WTC11 (cell line): ENCODE measurements around the gene DDX46. TPM values are rescaled to one million over a fixed set of nuclear protein-coding genes. Genes with fewer than 3 reads are reported as not detected.

Source experiments
- ATAC-seq: fragments of 200-7000 bp; cut with Tn5 transposase; 2 replicates; pipeline ENCODE4 v1.10.0; 2021; ENCODE audit warnings: mild to moderate bottlenecking, moderate library complexity
- CTCF ChIA-PET: fragments of 300-600 bp; sonication (Branson Sonifier 250); formaldehyde crosslinking; loops from one replicate; lab custom pipeline; 2021; ENCODE audit warnings: antibody characterized with exemption; lab: Charles Lee
- POLR2A ChIA-PET: fragments of 350-600 bp; sonication (Branson Sonifier 250); formaldehyde crosslinking; loops from one replicate; lab custom pipeline; 2021; ENCODE audit warnings: antibody characterized with exemption; lab: Charles Lee
- DNase-seq: peaks from one replicate; pipeline ENCODE4 v3.0.0; 2021; ENCODE audit warnings: low spot score
- H3K27ac Mint-ChIP-seq: 2 replicates; pipeline ENCODE4 v1.8.0; 2021; ENCODE audit warnings: mixed read lengths
- H3K27me3 Mint-ChIP-seq: 2 replicates; pipeline ENCODE4 v1.8.0; 2021; ENCODE audit warnings: low read depth, mild to moderate bottlenecking, moderate library complexity, mixed read lengths
- H3K36me3 Mint-ChIP-seq: 2 replicates; pipeline ENCODE4 v1.8.0; 2021; ENCODE audit warnings: mixed read lengths
- H3K4me1 Mint-ChIP-seq: 2 replicates; pipeline ENCODE4 v1.8.0; 2022; ENCODE audit warnings: mixed read lengths
- H3K4me3 Mint-ChIP-seq: 2 replicates; pipeline ENCODE4 v1.8.0; 2021; ENCODE audit warnings: mild to moderate bottlenecking, moderate library complexity, mixed read lengths
- H3K9me3 Mint-ChIP-seq: 2 replicates; pipeline ENCODE4 v1.8.0; 2021; ENCODE audit warnings: mixed read lengths
- CBFB ChIP-seq: sonication (generic); formaldehyde crosslinking; IDR thresholded peaks from 2 replicates; pipeline ENCODE4 v1.8.1; 2022; ENCODE audit warnings: mild to moderate bottlenecking, low read depth, missing genetic modification reagents
- CREM ChIP-seq: sonication (generic); formaldehyde crosslinking; IDR thresholded peaks from 2 replicates; pipeline ENCODE4 v1.8.1; 2022; ENCODE audit warnings: mild to moderate bottlenecking, missing genetic modification reagents, moderate library complexity
- FOXP1 ChIP-seq: sonication (generic); formaldehyde crosslinking; IDR thresholded peaks from 2 replicates; pipeline ENCODE4 v1.8.0; 2022; ENCODE audit warnings: missing genetic modification reagents, mild to moderate bottlenecking, moderate library complexity, borderline replicate concordance
- GRHL2 ChIP-seq: fragments of 250-450 bp; sonication (Bioruptor Pico); IDR thresholded peaks from 2 replicates; pipeline ENCODE4 v1.8.0; 2022; ENCODE audit warnings: mild to moderate bottlenecking, moderate library complexity; ENCODE audit not compliant: insufficient replicate concordance, severe bottlenecking
- HMGA2 ChIP-seq: fragments of 250-450 bp; sonication (Bioruptor Pico); IDR thresholded peaks from 2 replicates; pipeline ENCODE4 v1.4.0; 2021; ENCODE audit warnings: mild to moderate bottlenecking, moderate library complexity
- JAZF1 ChIP-seq: fragments of 250-450 bp; sonication (Bioruptor Pico); IDR thresholded peaks from 2 replicates; pipeline ENCODE4 v1.9.0; 2021; ENCODE audit warnings: moderate library complexity, mild to moderate bottlenecking, inconsistent platforms
- JUN ChIP-seq: sonication (generic); formaldehyde crosslinking; IDR thresholded peaks from 2 replicates; pipeline ENCODE4 v1.8.0; 2023; ENCODE audit warnings: mild to moderate bottlenecking, missing genetic modification reagents
- KAT7 ChIP-seq: sonication (generic); formaldehyde crosslinking; IDR thresholded peaks from 2 replicates; pipeline ENCODE4 v1.8.1; 2023; ENCODE audit warnings: missing genetic modification reagents, mild to moderate bottlenecking, borderline replicate concordance
- MXD4 ChIP-seq: fragments of 250-450 bp; sonication (Bioruptor Pico); IDR thresholded peaks from 2 replicates; pipeline ENCODE4 v1.8.0; 2021; ENCODE audit warnings: mild to moderate bottlenecking, moderate library complexity, borderline replicate concordance
- MYBL2 ChIP-seq: sonication (generic); formaldehyde crosslinking; IDR thresholded peaks from 2 replicates; pipeline ENCODE4 v1.8.1; 2023; ENCODE audit warnings: mild to moderate bottlenecking, moderate library complexity, missing genetic modification reagents
- NR3C1 ChIP-seq: sonication (generic); formaldehyde crosslinking; conservative IDR thresholded peaks from 2 replicates; pipeline ENCODE4 v1.8.1; 2023; ENCODE audit warnings: low read depth, mild to moderate bottlenecking, missing genetic modification reagents
- RELA ChIP-seq: sonication (generic); formaldehyde crosslinking; IDR thresholded peaks from 2 replicates; pipeline ENCODE4 v1.8.1; 2022; ENCODE audit warnings: missing genetic modification reagents, mild to moderate bottlenecking, borderline replicate concordance
- RORB ChIP-seq: fragments of 250-450 bp; sonication (Bioruptor Pico); IDR thresholded peaks from 2 replicates; pipeline ENCODE4 v1.9.0; 2021; ENCODE audit warnings: mild to moderate bottlenecking
- SMAD4 ChIP-seq: sonication (generic); formaldehyde crosslinking; IDR thresholded peaks from 2 replicates; pipeline ENCODE4 v1.8.0; 2022; ENCODE audit warnings: mild to moderate bottlenecking, missing genetic modification reagents
- SOX15 ChIP-seq: fragments of 250-450 bp; sonication (Bioruptor Pico); IDR thresholded peaks from 2 replicates; pipeline ENCODE4 v1.9.0; 2021; ENCODE audit warnings: mild to moderate bottlenecking
- TEAD4 ChIP-seq: sonication (generic); formaldehyde crosslinking; IDR thresholded peaks from 2 replicates; pipeline ENCODE4 v1.8.0; 2022; ENCODE audit warnings: mild to moderate bottlenecking, missing genetic modification reagents
- ZBTB21 ChIP-seq: sonication (generic); formaldehyde crosslinking; IDR thresholded peaks from 2 replicates; pipeline ENCODE4 v1.8.1; 2023; ENCODE audit warnings: mild to moderate bottlenecking, missing genetic modification reagents, borderline replicate concordance
- ZNF121 ChIP-seq: sonication (generic); formaldehyde crosslinking; IDR thresholded peaks from 2 replicates; pipeline ENCODE4 v1.8.0; 2023; ENCODE audit warnings: missing genetic modification reagents
- ZNF138 ChIP-seq: sonication (generic); formaldehyde crosslinking; conservative IDR thresholded peaks from 2 replicates; pipeline ENCODE4 v1.8.1; 2022; ENCODE audit warnings: mild to moderate bottlenecking, moderate library complexity, missing genetic modification reagents
- ZNF219 ChIP-seq: sonication (generic); formaldehyde crosslinking; IDR thresholded peaks from 2 replicates; pipeline ENCODE4 v1.8.0; 2023; ENCODE audit warnings: missing genetic modification reagents, mild to moderate bottlenecking, borderline replicate concordance
- ZNF263 ChIP-seq: sonication (generic); formaldehyde crosslinking; IDR thresholded peaks from 2 replicates; pipeline ENCODE4 v1.8.1; 2022; ENCODE audit warnings: low read depth, mild to moderate bottlenecking, moderate library complexity, missing genetic modification reagents
- ZNF416 ChIP-seq: fragments of 250-450 bp; sonication (Bioruptor Pico); IDR thresholded peaks from 2 replicates; pipeline ENCODE4 v1.9.0; 2021; ENCODE audit warnings: mild to moderate bottlenecking, inconsistent platforms
- ZNF423 ChIP-seq: fragments of 250-450 bp; sonication (Bioruptor Pico); IDR thresholded peaks from 2 replicates; pipeline ENCODE4 v2.1.2; 2022; ENCODE audit warnings: mild to moderate bottlenecking, moderate library complexity
- total RNA-seq: library from RNA; stranded (reverse); gene quantifications from 3 replicates; pipeline ENCODE4 v1.2.3, GENCODE V29; 2021
- TF ChIP-seq, protein P1 (sequence below): sonication (generic); formaldehyde crosslinking; IDR thresholded peaks from 2 replicates; pipeline ENCODE4 v1.8.0; 2022; ENCODE audit warnings: mild to moderate bottlenecking, missing genetic modification reagents
- TF ChIP-seq, protein P2 (sequence below): fragments of 250-450 bp; sonication (Bioruptor Pico); IDR thresholded peaks from 2 replicates; pipeline ENCODE4 v1.9.0; 2021; ENCODE audit warnings: mild to moderate bottlenecking
- TF ChIP-seq, protein P3 (sequence below): sonication (generic); formaldehyde crosslinking; IDR thresholded peaks from 2 replicates; pipeline ENCODE4 v1.8.0; 2022; ENCODE audit warnings: mild to moderate bottlenecking, missing genetic modification reagents
- TF ChIP-seq, protein P4 (sequence below): sonication (generic); formaldehyde crosslinking; IDR thresholded peaks from 2 replicates; pipeline ENCODE4 v1.8.1; 2023; ENCODE audit warnings: mild to moderate bottlenecking, missing genetic modification reagents
- TF ChIP-seq, protein P5 (sequence below): fragments of 250-450 bp; sonication (Bioruptor Pico); IDR thresholded peaks from 2 replicates; pipeline ENCODE4 v1.9.0; 2021; ENCODE audit warnings: mild to moderate bottlenecking, borderline replicate concordance
- TF ChIP-seq, protein P6 (sequence below): sonication (generic); formaldehyde crosslinking; IDR thresholded peaks from 2 replicates; pipeline ENCODE4 v1.8.0; 2023; ENCODE audit warnings: missing genetic modification reagents

The DDX46 gene
- total RNA-seq, 1 experiment from 2014 or later = 123 TPM

DNA sequence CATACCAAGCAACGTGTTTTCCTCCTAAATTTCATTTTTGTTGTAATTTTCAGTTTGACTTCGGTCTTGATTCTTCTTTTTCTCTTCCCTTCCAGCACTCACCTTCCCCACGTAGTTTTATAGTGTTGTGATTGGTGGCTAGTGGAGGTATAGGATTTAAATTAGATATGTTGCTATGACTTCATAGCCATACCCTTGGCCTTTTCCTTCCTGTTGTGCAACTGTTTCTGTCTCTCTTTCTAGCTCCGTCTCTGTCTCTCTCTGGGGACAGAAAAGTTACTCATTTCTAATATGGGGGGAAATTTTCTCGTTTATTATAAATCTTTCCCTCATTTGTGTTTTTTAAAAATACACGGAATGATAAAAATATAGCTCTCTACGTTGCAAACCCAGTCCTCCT is 66.6 kb downstream of the DDX46 start:
- no peak for ATAC-seq
- CTCF ChIA-PET = interaction anchor here (1.4 kb wide), 1 partner anchor 79 kb away, joined by 3 read pairs; no protein-coding TSS in a partner anchor
- no peak overlapping the region for H3K27ac Mint-ChIP-seq

DNA sequence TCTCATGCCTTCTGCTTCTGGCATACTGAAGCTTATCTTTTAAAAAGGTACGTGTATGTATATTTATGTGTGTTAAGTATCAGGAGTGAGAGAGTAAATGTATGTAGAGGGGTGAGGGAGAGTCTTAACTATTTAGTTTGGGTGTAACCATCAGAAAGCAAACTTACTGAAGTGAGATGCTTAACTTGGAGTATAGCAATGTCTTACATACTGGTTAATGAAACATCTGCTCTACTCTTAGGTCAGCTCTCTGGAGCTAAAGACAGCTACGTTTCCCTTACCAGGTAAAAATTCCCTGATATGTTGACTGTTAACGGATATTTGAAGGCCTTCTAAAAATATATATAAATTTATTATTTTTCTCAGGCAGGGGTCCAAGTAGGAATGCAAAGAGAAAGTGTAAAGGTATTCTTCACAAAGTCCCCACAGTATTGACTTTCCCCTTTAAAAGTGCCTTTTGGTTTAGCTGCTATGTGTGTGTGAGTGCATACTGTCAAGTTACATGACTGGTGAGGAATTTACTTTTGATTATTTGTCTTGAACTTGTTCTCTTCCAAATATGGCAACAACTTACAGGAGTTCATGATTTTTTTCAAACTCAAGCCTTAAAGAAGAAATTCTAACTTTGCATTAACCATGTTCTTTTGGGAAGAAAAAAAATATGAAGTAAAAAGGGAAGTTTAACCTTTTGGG is 74.9 kb downstream of the DDX46 start:
- ATAC-seq (no peak), DNase-seq (no peak)
- Mint-ChIP-seq H3K4me1 (no peaks in the 10 kb centered on the region), H3K27me3 (no peaks in the 10 kb centered on the region), H3K4me3 (no peak overlapping the region), H3K36me3 (peaks cover 35% of the 10 kb centered on the region), H3K27ac (no peak overlapping the region), H3K9me3 (no peaks in the 10 kb centered on the region)
- TF ChIP-seq ZNF138 = no peak
- no peak for TF ChIP-seq RELA (CRISPR knock-in tag)
- TF ChIP-seq, protein P1, sequence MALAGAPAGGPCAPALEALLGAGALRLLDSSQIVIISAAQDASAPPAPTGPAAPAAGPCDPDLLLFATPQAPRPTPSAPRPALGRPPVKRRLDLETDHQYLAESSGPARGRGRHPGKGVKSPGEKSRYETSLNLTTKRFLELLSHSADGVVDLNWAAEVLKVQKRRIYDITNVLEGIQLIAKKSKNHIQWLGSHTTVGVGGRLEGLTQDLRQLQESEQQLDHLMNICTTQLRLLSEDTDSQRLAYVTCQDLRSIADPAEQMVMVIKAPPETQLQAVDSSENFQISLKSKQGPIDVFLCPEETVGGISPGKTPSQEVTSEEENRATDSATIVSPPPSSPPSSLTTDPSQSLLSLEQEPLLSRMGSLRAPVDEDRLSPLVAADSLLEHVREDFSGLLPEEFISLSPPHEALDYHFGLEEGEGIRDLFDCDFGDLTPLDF (CRISPR knock-in tag) = no peak
- TF ChIP-seq ZNF416 (CRISPR knock-in tag) = no peak
- TF ChIP-seq SMAD4 (CRISPR knock-in tag) = no peak
- TF ChIP-seq ZNF219 (CRISPR knock-in tag) = no peak
- TF ChIP-seq, protein P2, sequence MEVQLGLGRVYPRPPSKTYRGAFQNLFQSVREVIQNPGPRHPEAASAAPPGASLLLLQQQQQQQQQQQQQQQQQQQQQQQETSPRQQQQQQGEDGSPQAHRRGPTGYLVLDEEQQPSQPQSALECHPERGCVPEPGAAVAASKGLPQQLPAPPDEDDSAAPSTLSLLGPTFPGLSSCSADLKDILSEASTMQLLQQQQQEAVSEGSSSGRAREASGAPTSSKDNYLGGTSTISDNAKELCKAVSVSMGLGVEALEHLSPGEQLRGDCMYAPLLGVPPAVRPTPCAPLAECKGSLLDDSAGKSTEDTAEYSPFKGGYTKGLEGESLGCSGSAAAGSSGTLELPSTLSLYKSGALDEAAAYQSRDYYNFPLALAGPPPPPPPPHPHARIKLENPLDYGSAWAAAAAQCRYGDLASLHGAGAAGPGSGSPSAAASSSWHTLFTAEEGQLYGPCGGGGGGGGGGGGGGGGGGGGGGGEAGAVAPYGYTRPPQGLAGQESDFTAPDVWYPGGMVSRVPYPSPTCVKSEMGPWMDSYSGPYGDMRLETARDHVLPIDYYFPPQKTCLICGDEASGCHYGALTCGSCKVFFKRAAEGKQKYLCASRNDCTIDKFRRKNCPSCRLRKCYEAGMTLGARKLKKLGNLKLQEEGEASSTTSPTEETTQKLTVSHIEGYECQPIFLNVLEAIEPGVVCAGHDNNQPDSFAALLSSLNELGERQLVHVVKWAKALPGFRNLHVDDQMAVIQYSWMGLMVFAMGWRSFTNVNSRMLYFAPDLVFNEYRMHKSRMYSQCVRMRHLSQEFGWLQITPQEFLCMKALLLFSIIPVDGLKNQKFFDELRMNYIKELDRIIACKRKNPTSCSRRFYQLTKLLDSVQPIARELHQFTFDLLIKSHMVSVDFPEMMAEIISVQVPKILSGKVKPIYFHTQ (CRISPR knock-in tag) = no peak
- TF ChIP-seq RORB (CRISPR knock-in tag) = no peak
- no peak for TF ChIP-seq JUN
- TF ChIP-seq, protein P3, sequence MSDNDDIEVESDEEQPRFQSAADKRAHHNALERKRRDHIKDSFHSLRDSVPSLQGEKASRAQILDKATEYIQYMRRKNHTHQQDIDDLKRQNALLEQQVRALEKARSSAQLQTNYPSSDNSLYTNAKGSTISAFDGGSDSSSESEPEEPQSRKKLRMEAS (CRISPR knock-in tag) = no peak
- TF ChIP-seq KAT7 = no peak
- TF ChIP-seq, protein P4, sequence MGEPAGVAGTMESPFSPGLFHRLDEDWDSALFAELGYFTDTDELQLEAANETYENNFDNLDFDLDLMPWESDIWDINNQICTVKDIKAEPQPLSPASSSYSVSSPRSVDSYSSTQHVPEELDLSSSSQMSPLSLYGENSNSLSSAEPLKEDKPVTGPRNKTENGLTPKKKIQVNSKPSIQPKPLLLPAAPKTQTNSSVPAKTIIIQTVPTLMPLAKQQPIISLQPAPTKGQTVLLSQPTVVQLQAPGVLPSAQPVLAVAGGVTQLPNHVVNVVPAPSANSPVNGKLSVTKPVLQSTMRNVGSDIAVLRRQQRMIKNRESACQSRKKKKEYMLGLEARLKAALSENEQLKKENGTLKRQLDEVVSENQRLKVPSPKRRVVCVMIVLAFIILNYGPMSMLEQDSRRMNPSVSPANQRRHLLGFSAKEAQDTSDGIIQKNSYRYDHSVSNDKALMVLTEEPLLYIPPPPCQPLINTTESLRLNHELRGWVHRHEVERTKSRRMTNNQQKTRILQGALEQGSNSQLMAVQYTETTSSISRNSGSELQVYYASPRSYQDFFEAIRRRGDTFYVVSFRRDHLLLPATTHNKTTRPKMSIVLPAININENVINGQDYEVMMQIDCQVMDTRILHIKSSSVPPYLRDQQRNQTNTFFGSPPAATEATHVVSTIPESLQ (CRISPR knock-in tag) = no peak
- TF ChIP-seq JAZF1 (CRISPR knock-in tag) = no peak
- no peak for TF ChIP-seq GRHL2 (CRISPR knock-in tag)
- TF ChIP-seq ZNF121 = no peak
- CTCF ChIA-PET = no interaction called here
- POLR2A ChIA-PET = interaction anchor here (0.6 kb wide), 1 partner anchor 9 kb away, joined by 4 read pairs; no protein-coding TSS in a partner anchor

More for the DNA sequence above, 66.6 kb downstream of the DDX46 start:
- no peaks in the 10 kb centered on the region for H3K4me1 Mint-ChIP-seq
- POLR2A ChIA-PET = no interaction called here
- no peak overlapping the region for H3K4me3 Mint-ChIP-seq
- H3K27me3 Mint-ChIP-seq = no peaks in the 10 kb centered on the region
- H3K9me3 Mint-ChIP-seq = no peaks in the 10 kb centered on the region
- peaks cover 53% of the 10 kb centered on the region for H3K36me3 Mint-ChIP-seq
- no peak for DNase-seq
- TF ChIP-seq MXD4 (no peak), NR3C1 (no peak), CREM (no peak), FOXP1 (no peak), CBFB (CRISPR knock-in tag) (no peak), MYBL2 (no peak), ZBTB21 (CRISPR knock-in tag) (no peak), HMGA2 (CRISPR knock-in tag) (no peak), ZNF423 (CRISPR knock-in tag) (no peak), SOX15 (CRISPR knock-in tag) (no peak), ZNF263 (CRISPR knock-in tag) (no peak), TEAD4 (CRISPR knock-in tag) (no peak)
- TF ChIP-seq, protein P5, sequence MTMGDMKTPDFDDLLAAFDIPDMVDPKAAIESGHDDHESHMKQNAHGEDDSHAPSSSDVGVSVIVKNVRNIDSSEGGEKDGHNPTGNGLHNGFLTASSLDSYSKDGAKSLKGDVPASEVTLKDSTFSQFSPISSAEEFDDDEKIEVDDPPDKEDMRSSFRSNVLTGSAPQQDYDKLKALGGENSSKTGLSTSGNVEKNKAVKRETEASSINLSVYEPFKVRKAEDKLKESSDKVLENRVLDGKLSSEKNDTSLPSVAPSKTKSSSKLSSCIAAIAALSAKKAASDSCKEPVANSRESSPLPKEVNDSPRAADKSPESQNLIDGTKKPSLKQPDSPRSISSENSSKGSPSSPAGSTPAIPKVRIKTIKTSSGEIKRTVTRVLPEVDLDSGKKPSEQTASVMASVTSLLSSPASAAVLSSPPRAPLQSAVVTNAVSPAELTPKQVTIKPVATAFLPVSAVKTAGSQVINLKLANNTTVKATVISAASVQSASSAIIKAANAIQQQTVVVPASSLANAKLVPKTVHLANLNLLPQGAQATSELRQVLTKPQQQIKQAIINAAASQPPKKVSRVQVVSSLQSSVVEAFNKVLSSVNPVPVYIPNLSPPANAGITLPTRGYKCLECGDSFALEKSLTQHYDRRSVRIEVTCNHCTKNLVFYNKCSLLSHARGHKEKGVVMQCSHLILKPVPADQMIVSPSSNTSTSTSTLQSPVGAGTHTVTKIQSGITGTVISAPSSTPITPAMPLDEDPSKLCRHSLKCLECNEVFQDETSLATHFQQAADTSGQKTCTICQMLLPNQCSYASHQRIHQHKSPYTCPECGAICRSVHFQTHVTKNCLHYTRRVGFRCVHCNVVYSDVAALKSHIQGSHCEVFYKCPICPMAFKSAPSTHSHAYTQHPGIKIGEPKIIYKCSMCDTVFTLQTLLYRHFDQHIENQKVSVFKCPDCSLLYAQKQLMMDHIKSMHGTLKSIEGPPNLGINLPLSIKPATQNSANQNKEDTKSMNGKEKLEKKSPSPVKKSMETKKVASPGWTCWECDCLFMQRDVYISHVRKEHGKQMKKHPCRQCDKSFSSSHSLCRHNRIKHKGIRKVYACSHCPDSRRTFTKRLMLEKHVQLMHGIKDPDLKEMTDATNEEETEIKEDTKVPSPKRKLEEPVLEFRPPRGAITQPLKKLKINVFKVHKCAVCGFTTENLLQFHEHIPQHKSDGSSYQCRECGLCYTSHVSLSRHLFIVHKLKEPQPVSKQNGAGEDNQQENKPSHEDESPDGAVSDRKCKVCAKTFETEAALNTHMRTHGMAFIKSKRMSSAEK (CRISPR knock-in tag) = no peak
- TF ChIP-seq, protein P6, sequence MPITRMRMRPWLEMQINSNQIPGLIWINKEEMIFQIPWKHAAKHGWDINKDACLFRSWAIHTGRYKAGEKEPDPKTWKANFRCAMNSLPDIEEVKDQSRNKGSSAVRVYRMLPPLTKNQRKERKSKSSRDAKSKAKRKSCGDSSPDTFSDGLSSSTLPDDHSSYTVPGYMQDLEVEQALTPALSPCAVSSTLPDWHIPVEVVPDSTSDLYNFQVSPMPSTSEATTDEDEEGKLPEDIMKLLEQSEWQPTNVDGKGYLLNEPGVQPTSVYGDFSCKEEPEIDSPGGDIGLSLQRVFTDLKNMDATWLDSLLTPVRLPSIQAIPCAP (CRISPR knock-in tag) = no peak
